SJSA1 (cell line): Measurements from ENCODE around the gene PRAC2. TPM values are rescaled to one million over a fixed set of nuclear protein-coding genes. Genes with fewer than 3 reads are reported as not detected.

Experiments used
- DNase-seq, 2 experiments: peaks; one replicate each; pipeline ENCODE4 v3.0.0-alpha.2; 2015 to 2020; ENCODE audit warnings: low spot score in 2 of 2, low read depth in 1 of 2
- H3K27ac ChIP-seq: fragments of 250-450 bp; sonication (Bioruptor Pico); 2 replicates; pipeline ENCODE4 v1.5.1; 2020; ENCODE audit warnings: mild to moderate bottlenecking, moderate library complexity
- H3K27me3 ChIP-seq: fragments of 250-450 bp; sonication (Bioruptor Pico); replicated peaks from 2 replicates; pipeline ENCODE4 v1.5.1; 2020; ENCODE audit warnings: mild to moderate bottlenecking, moderate library complexity
- H3K36me3 ChIP-seq: fragments of 250-450 bp; sonication (Bioruptor Pico); 2 replicates; pipeline ENCODE4 v1.5.1; 2020; ENCODE audit warnings: mild to moderate bottlenecking
- H3K4me1 ChIP-seq: fragments of 250-450 bp; sonication (Bioruptor Pico); replicated peaks from 2 replicates; pipeline ENCODE4 v1.6.1; 2021; ENCODE audit warnings: mild to moderate bottlenecking
- H3K4me3 ChIP-seq: fragments of 250-450 bp; sonication (Bioruptor Pico); 2 replicates; pipeline ENCODE4 v1.5.1; 2020; ENCODE audit warnings: mild to moderate bottlenecking
- H3K9me3 ChIP-seq: fragments of 250-450 bp; sonication (Bioruptor Pico); replicated peaks from 2 replicates; pipeline ENCODE4 v1.5.1; 2020; ENCODE audit warnings: mild to moderate bottlenecking
- total RNA-seq: library from RNA; depleted of rRNA; stranded (reverse); fragments of >200 nt; shearing (Covaris generic); gene quantifications from 2 replicates; pipeline ENCODE4 v1.2.3, GENCODE V29; 2014

Gene PRAC2
- total RNA-seq, 1 experiment from 2014 or later, result not detected

- no peaks in the 10 kb centered on the region for H3K4me1 ChIP-seq
- no peak overlapping the region for H3K4me3 ChIP-seq
- H3K36me3 ChIP-seq, result no peaks in the 10 kb centered on the region
- H3K27ac ChIP-seq, result no peak overlapping the region
- no peak for DNase-seq
- H3K27me3 ChIP-seq, result peaks cover 100% of the 10 kb centered on the region
- no peaks in the 10 kb centered on the region for H3K9me3 ChIP-seq
These were observed 28.2 kb downstream of the PRAC2 start for GRCh38 chr17:48751172-48751571.

GRCh38 chr17:48751733-48752398 is 28.9 kb downstream of the PRAC2 start:
- peaks cover 98% of the 10 kb centered on the region for H3K27me3 ChIP-seq

GRCh38 chr17:48752399-48753288 is 29.7 kb downstream of the PRAC2 start:
- no peak for DNase-seq
- Histone ChIP-seq H3K9me3 (no peaks in the 10 kb centered on the region), H3K4me3 (no peak overlapping the region), H3K4me1 (no peaks in the 10 kb centered on the region), H3K27me3 (peaks cover 98% of the 10 kb centered on the region), H3K36me3 (no peaks in the 10 kb centered on the region), H3K27ac (no peak overlapping the region)

More at GRCh38 chr17:48751733-48752398, 28.9 kb downstream of the PRAC2 start:
- Histone ChIP-seq H3K4me3 (no peak overlapping the region), H3K9me3 (no peaks in the 10 kb centered on the region), H3K36me3 (no peaks in the 10 kb centered on the region), H3K27ac (no peak overlapping the region), H3K4me1 (no peaks in the 10 kb centered on the region)
- no peak for DNase-seq

GRCh38 chr17:48753794-48754499 is 31.0 kb downstream of the PRAC2 start:
- Histone ChIP-seq H3K36me3 (no peaks in the 10 kb centered on the region), H3K9me3 (no peaks in the 10 kb centered on the region), H3K4me1 (no peaks in the 10 kb centered on the region), H3K27me3 (peaks cover 94% of the 10 kb centered on the region), H3K27ac (no peak overlapping the region), H3K4me3 (no peak overlapping the region)
- no peak for DNase-seq

- H3K9me3 ChIP-seq, result no peaks in the 10 kb centered on the region
- peaks cover 94% of the 10 kb centered on the region for H3K27me3 ChIP-seq
- H3K27ac ChIP-seq, result no peak overlapping the region
- no peak overlapping the region for H3K4me3 ChIP-seq
- no peaks in the 10 kb centered on the region for H3K4me1 ChIP-seq
- no peaks in the 10 kb centered on the region for H3K36me3 ChIP-seq
- DNase-seq, result no peak
These were observed 31.7 kb downstream of the PRAC2 start for GRCh38 chr17:48754500-48755261.

GRCh38 chr17:48755356-48755755 is 32.4 kb downstream of the PRAC2 start:
- no peak for DNase-seq
- no peaks in the 10 kb centered on the region for H3K4me1 ChIP-seq
- H3K36me3 ChIP-seq, result no peaks in the 10 kb centered on the region
- no peak overlapping the region for H3K27ac ChIP-seq
- H3K9me3 ChIP-seq, result no peaks in the 10 kb centered on the region
- no peak overlapping the region for H3K4me3 ChIP-seq
- peaks cover 91% of the 10 kb centered on the region for H3K27me3 ChIP-seq

- no peak overlapping the region for H3K27ac ChIP-seq
- no peak for DNase-seq
- peaks cover 89% of the 10 kb centered on the region for H3K27me3 ChIP-seq
- no peak overlapping the region for H3K4me3 ChIP-seq
- no peaks in the 10 kb centered on the region for H3K4me1 ChIP-seq
- H3K36me3 ChIP-seq, result no peaks in the 10 kb centered on the region
- H3K9me3 ChIP-seq, result no peaks in the 10 kb centered on the region
These were observed 33.9 kb downstream of the PRAC2 start for GRCh38 chr17:48756830-48757251.

GRCh38 chr17:48757524-48757961 is 34.6 kb downstream of the PRAC2 start:
- H3K27ac ChIP-seq, result no peak overlapping the region
- no peak overlapping the region for H3K4me3 ChIP-seq
- H3K4me1 ChIP-seq, result no peaks in the 10 kb centered on the region
- DNase-seq, result no peak
- peaks cover 86% of the 10 kb centered on the region for H3K27me3 ChIP-seq
- H3K36me3 ChIP-seq, result no peaks in the 10 kb centered on the region
- no peaks in the 10 kb centered on the region for H3K9me3 ChIP-seq

- Histone ChIP-seq H3K36me3 (no peaks in the 10 kb centered on the region), H3K4me3 (no peak overlapping the region), H3K27ac (no peak overlapping the region), H3K27me3 (peaks cover 78% of the 10 kb centered on the region), H3K4me1 (no peaks in the 10 kb centered on the region), H3K9me3 (no peaks in the 10 kb centered on the region)
- DNase-seq, result no peak
These were observed 36.3 kb downstream of the PRAC2 start for GRCh38 chr17:48759288-48759687.

GRCh38 chr17:48760411-48760810 is 37.4 kb downstream of the PRAC2 start:
- no peak for DNase-seq
- no peaks in the 10 kb centered on the region for H3K4me1 ChIP-seq
- no peak overlapping the region for H3K4me3 ChIP-seq
- H3K36me3 ChIP-seq, result no peaks in the 10 kb centered on the region
- H3K9me3 ChIP-seq, result no peaks in the 10 kb centered on the region
- H3K27me3 ChIP-seq, result peaks cover 75% of the 10 kb centered on the region
- H3K27ac ChIP-seq, result no peak overlapping the region

GRCh38 chr17:48761114-48761513 is 38.1 kb downstream of the PRAC2 start:
- Histone ChIP-seq H3K4me1 (no peaks in the 10 kb centered on the region), H3K27ac (no peak overlapping the region), H3K27me3 (peaks cover 70% of the 10 kb centered on the region), H3K4me3 (no peak overlapping the region), H3K36me3 (no peaks in the 10 kb centered on the region), H3K9me3 (0 out of 2 replicates have a peak, but pooled peaks cover 2% of the 10 kb centered on the region)
- no peak for DNase-seq

GRCh38 chr17:48767263-48767774 is 44.3 kb downstream of the PRAC2 start:
- no peak for DNase-seq
- H3K27me3 ChIP-seq, result peaks cover 36% of the 10 kb centered on the region
- no peak overlapping the region for H3K4me3 ChIP-seq
- H3K4me1 ChIP-seq, result no peaks in the 10 kb centered on the region
- H3K9me3 ChIP-seq, result 0 out of 2 replicates have a peak, but pooled peaks cover 2% of the 10 kb centered on the region
- H3K27ac ChIP-seq, result no peak overlapping the region
- no peaks in the 10 kb centered on the region for H3K36me3 ChIP-seq
